Measurements from ENCODE around the gene GRK1.

GRK1 gene

DNA sequence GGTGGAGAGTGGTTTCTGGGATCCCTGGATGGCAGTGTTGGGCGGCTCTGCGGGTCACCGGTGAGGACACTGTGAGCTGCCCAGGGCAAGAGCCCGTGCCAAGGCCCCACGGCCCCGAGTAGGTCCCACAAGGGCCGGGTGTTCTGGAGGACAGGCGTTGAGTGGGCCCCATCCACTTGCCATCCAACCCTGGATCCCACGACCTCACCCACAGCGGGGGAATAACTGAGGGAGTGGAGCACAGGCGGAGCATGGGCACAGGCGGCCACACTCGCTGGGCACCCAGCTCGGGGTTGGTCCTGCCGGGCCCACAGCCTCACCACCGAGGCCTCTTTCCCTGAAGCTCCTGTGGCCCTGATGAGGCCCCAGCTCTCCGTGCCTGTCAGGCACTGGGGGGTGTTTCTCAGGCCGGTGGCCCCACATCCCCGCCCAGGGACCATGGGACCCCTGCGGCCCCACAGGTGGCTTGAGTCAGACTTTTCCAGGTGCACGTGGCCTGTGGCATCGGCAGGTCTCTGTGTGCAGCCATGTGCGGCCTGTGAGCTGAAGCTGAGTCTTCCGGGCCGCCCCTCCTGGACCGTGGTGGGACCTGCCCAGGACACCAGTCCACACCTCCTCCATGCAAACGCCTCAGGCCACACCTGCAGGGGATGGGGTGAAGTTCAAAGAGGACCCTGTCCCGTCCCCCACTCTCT, 108.6 kb downstream of the GRK1 start:
- DNase-seq (ENCODE audit: low read depth), result no peak

DNA sequence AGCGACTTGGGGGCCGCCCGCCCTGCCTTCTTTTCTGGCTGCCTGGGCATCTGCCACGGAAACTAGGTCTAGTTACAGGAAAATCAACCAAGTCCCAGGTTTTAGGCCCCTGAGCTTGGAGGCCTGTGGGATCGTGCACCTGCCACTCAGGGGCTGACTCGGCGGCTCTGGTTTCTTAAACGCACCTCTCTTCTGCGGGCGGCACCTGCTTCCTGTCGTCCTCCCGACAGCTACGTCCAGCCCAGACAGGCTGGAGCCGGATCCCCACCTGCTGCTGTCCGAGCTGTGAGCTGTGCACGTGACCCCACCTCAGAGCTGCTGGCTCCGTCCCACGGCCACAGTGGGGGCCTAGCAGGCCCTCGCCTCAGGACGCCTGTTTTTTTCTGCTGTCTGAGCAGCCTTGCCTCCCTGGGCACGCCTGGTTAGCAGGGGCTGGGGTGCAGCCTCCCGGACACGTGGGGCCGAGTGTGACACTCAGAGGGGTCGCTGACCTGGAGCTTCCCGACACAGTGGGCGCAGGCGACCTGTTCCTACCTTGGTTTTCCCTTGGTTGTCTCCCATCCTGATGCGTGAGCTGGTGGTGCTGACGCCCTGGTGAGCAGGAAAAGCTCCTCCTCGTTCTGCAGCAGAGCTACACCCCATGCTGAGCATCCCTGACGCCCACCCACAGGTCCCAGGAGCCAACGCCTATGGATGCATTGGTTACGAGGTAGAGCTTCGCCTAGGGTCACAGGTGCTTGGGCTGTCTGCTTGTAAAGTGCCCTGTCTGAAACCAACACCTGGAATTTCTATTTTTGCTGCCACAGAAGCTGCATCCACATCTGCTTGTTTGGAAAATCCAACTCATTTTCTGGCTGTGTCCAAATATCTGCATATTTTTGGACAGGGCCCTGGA, 109.5 kb downstream of the GRK1 start:
- DNase-seq (ENCODE audit: low read depth), result no peak

DNA sequence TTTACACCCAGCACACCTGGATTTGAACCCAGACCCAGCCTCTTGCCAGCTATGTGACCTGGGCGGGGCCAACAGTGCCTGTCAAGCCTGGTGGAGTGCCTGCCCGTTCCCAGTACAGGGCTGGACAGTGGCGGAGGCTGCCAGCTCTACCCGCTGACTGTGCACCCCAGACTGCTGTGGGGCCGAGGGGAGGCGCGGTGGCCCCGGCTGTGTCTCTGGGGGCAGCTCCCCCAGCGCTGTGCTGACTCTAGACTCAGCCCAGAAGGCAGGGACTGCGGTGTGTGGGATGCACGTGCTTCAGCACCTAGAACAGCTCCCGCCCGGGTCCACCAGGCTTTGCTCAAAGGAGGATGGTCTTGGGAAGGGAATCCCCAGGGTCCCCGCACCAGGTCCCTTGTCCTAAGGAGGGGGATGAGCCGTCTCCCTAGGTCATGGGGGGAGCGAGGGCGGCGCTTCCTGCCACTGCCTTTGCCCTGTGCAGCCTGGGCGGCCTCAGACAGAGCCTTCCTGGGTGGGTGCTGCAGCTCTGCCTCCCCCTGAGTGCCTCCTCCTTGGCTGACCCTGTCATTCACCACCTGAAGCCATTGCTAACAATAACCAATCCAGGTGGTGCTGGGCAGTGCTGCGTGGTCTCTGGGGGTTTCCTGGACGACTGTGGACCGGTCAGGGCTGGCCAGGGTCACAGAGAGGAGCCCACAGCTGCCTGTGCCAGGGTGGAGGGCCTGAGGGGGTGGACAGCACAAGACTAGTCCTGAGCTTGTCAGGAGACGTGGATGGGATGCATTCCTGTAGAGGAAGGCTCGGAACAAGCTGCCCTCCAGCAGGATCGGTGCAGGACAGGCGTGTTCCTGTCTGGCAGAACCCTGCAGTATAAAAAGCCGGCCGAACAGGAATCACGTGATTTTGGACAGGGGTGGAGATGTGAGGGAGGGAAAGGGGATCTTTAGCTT, 110.6 kb downstream of the GRK1 start:
- DNase-seq (ENCODE audit: low read depth), result no peak

DNA sequence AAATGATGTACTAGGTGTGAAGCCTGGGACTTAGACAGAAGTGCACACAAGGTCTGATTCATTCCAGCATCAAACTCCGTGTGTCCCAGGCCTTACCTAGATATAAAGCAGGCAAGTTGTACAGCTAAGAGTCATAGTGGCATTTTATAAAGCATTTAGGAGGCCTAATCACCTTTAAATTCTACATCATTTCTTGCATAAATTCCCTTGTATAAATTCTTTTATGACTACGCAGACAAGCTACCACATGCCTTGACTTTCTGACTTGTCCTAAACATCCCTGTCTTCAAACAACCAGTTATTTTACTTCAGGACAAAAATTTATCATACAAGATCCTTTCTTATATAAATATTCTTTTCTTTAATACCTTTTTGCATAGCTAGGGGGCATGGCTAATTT, 114.6 kb downstream of the GRK1 start:
- DNase-seq (ENCODE audit: low read depth), result no peak

DNA sequence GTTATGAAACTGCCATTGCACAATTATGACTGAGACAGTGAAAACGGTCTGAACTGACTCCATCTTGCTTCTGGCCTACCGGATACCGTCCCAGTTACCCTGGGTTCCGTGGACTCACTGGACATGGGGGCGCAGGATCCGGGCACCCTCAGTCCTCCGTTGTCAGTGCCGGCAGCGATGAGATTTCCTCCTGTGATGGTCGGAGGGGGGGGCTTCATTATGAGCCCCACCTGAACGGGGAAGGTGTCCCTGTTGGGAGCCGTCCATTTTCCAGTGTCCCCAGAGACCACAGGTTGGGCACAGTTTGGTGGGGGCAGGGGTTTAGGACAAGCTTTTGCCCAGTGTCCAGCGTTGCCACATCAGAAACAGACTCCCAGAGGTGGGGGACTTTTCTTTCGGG, 115.5 kb downstream of the GRK1 start:
- DNase-seq (ENCODE audit: low read depth), result no peak

DNA sequence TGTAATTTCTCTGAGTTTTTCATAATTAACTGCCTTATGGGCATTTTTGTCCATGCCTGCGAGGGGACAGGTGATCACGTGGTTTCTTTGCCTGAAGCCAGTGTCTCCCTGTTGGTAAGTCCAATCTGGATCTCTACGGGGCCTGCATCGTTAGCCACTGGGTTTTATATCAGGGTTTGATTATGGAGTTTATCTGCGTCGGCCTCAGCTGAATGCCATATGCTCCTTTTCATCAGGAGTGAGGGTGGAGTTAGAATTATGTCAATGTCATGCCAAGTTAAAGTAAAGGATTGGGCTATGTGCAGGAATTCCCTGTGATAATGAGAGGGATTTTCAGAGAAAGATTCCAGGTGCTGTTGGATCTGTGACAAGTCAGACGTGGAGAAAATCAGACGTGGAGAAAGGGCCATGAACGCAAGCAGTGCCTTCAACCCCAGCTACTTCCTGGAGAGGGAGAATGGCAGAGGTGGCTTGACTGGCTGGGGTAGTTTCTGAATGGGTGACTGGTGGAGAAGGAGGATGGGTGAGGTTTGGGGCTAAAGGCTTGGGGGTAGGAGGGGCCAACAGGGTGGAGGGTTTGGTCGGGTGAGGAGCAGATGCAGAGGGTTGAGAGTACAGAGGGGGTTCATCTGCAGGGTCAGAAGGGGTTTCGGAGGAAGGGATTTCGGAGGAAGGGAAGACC, 116.3 kb downstream of the GRK1 start:
- no peak for DNase-seq (ENCODE audit: low read depth)

DNA sequence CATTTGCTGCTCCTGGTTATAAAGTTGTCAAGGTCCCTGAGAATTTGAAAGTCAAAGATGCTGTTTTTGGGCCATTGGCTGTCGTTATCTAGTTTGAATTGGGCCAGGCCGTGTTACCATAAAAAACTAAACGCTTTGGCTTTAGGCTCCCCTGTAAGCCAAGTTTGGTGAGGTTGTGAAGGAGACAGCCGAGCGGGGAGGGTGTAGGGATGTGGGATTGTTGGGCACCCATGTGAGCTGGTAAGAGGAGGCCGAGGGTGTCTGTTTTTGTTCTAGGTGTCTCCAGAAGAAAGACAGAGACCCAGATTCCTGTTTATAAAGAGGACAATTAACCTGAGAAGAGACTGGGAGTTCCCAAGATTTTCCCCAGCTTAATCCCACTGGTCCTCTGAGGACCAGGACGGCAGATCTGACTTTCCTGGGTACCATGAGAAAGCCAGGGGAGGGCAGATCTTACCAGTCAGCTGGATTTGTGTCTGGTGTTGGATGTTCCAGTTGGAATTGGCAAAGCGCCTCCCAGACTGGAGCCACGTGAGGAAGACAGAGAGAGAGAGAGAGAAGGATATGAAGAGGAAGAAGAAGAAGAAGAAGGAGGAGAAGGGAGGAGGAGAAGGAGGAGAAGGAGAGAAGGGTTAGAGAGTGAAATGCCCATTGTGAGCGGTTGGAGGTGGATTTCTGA, 117.1 kb downstream of the GRK1 start:
- no peak for DNase-seq (ENCODE audit: low read depth)

DNA sequence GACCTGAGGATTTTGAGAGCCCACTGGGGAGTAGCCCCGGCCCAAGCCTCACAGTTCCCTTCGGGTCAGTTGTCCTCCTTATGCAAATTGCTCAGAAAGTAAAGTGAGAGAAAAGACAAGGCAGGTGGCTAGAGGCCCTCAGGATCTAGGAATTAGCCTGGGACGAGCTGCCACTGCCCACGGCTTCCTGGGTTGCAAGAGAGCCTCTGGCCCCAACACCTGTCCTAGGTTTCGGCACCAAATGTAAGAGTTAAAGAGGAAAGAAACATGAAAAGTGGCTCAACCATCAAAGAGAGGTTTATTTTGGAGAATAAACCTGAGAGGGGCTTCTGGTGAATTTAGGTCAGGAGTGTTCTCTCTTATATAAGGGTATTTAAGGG, 117.6 kb downstream of the GRK1 start:
- DNase-seq (ENCODE audit: low read depth), result no peak

DNA sequence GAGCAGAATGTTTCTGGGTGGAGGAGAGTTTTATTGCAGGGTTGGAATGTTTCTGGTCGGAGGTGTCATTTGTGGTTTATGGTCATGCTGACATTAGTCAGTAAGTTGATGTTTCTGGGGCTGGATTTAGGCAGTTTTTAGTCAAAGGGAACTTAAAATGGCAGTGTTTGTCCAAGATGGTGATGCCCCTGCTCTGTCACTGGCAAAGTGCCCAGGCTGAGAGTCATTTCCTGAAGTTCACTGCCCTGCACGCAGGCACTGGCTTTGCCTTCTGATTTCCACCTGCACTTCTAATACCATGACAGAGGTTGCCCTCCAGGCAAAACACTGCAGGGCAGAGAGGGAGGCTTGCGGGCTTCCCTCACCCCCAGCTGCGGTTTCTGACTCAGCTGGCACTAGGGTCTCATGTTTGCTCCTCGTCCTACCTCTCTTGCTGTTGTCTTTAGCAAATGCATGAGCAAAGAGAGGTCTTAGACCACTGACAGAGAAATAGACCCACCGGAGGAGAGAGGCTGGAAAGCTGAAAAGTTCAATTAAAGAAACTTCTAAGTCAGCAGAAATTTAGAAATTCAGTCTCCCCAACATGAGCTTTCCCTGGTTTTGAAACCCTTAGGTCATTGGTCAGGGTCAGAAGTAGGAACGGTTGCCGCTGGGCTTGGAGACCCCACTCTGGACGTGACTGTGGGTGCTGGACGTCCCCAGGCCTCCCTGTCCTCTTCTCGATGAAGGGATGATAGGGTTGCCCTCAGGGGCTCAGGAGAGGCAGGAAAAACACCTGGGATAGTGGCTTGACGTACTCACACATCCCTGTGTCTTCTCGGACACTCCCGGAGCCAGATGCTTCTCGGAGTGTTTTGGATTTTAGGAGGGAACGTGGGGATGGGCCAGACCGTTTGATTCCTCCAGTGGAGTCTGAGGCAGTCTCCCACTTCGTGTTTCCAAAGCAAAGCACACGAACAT, 118.3 kb downstream of the GRK1 start:
- DNase-seq (ENCODE audit: low read depth), result no peak

DNA sequence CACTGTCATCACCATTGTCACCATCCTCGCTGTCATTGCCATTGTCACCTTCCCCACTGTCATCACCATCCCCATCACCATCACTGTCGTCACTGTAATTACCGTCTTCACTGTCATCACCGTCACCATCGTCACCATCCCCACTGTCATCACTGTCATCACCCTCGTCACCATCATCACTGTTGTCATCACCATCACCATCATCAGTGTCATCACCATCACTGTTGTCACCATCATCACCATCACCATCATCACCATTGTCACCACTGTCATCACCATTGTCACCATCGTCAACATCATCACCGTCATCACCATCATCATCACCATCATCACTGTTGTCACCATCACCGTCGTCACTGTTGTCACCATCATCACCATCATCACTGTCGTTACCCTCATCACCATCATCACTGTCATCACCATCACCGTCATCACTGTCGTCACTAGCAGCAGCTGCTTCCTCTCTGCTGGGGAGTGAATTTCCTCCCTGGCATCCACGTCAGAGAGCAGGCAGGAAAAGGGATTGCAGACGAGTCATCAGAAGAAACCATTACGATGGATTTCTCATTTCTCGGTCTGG, 119.3 kb downstream of the GRK1 start:
- DNase-seq (ENCODE audit: low read depth), result no peak

Data from stimulated activated CD8-positive, alpha-beta memory T cell treated with anti-CD3 and anti-CD28 coated beads, Interleukin-15, amount 100 ng/mL, for 24 hours (primary cell).